SK-N-SH (cell line): ENCODE results near the gene MAP3K13.

ENCODE experiments used
- EP300 ChIP-seq, 2 experiments: IDR thresholded peaks; 2 replicates each; pipeline versions ENCODE4 v1.4.0 to v1.6.1; 2012; ENCODE audit warnings: borderline replicate concordance in 1 of 2, low read depth in 1 of 2, low read length in 1 of 2
- GABPA ChIP-seq: IDR thresholded peaks from 2 replicates; pipeline ENCODE4 v1.4.0; 2012; ENCODE audit warnings: low read depth, mild to moderate bottlenecking
- GATA2 ChIP-seq: sonication (generic); formaldehyde crosslinking; IDR thresholded peaks from 2 replicates; pipeline ENCODE4 v1.5.0; 2020; ENCODE audit warnings: mild to moderate bottlenecking, missing genetic modification reagents
- MXI1 ChIP-seq: IDR thresholded peaks from 2 replicates; pipeline ENCODE4 v1.6.1; 2012; ENCODE audit warnings: mild to moderate bottlenecking, low read depth, low read length, improper control_type of control experiment
- NRF1 ChIP-seq: IDR thresholded peaks from 2 replicates; pipeline ENCODE4 v1.6.1; 2012; ENCODE audit warnings: low read depth, mild to moderate bottlenecking, low read length
- POLR2AphosphoS5 ChIP-seq: IDR thresholded peaks from 2 replicates; pipeline ENCODE4 v1.6.1; 2012; ENCODE audit warnings: low read depth, low read length
- REST ChIP-seq: IDR thresholded peaks from 2 replicates; pipeline ENCODE4 v1.6.1; 2012; ENCODE audit warnings: mild to moderate bottlenecking, low read depth, low read length, moderate library complexity
- RXRA ChIP-seq: IDR thresholded peaks from 2 replicates; pipeline ENCODE4 v1.4.0; 2012; ENCODE audit warnings: low read depth, mild to moderate bottlenecking, borderline replicate concordance
- USF1 ChIP-seq: IDR thresholded peaks from 2 replicates; pipeline ENCODE4 v1.4.0; 2012; ENCODE audit warnings: low read depth, borderline replicate concordance
- TF ChIP-seq, protein P1 (sequence below): fragments of 200-600 bp; sonication (generic); IDR thresholded peaks from 2 replicates; pipeline ENCODE4 v1.6.1; 2017; ENCODE audit warnings: antibody characterized with exemption, mild to moderate bottlenecking, moderate library complexity
- TF ChIP-seq, protein P2 (sequence below): IDR thresholded peaks from 2 replicates; pipeline ENCODE4 v1.4.0; 2012; ENCODE audit warnings: low read depth

DNA sequence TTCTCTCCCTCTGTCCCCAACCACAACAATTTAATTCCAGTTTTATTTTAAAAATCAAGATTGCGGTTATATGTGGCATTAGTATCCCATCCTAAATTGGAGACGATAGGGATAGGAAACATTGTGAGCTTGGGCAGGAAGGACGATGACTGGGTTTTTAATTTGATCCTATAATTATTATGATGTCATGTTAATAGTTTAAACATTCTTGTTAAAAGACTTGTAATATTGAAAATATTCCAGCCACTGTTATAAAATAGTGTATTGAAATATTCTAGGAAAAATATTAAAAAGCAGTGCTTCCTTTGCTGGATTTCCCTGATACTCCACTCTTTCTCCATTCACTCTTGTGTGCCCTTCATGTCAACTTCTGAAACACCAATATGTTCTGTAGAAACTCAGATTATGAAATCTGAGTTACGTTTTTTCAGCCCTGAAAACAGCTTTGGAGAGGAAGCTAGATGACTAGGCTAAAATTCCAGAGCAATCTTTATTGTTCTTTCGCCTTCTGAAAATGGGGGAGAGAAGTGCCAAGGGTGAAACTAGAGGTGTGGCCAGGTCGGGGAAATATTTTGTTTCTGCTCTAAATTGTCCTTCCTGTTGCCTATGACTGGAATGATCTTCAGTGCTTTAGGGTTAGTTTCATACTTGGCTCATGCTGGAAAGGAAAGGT is 46.1 kb upstream of the MAP3K13 start:
- no peak for TF ChIP-seq GATA2 (CRISPR knock-in tag)
- TF ChIP-seq, protein P1, sequence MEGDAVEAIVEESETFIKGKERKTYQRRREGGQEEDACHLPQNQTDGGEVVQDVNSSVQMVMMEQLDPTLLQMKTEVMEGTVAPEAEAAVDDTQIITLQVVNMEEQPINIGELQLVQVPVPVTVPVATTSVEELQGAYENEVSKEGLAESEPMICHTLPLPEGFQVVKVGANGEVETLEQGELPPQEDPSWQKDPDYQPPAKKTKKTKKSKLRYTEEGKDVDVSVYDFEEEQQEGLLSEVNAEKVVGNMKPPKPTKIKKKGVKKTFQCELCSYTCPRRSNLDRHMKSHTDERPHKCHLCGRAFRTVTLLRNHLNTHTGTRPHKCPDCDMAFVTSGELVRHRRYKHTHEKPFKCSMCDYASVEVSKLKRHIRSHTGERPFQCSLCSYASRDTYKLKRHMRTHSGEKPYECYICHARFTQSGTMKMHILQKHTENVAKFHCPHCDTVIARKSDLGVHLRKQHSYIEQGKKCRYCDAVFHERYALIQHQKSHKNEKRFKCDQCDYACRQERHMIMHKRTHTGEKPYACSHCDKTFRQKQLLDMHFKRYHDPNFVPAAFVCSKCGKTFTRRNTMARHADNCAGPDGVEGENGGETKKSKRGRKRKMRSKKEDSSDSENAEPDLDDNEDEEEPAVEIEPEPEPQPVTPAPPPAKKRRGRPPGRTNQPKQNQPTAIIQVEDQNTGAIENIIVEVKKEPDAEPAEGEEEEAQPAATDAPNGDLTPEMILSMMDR: no peak
- TF ChIP-seq GABPA: no peak
- TF ChIP-seq EP300 (IDR thresholded peaks at IDR 0.05; ENCODE audit: borderline replicate concordance in 1 of 2, low read depth in 1 of 2, low read length in 1 of 2): no peak
- no peak for TF ChIP-seq REST
- no peak for TF ChIP-seq USF1
- TF ChIP-seq MXI1: no peak
- no peak for TF ChIP-seq NRF1
- no peak for TF ChIP-seq POLR2AphosphoS5
- TF ChIP-seq RXRA: no peak
- TF ChIP-seq, protein P2, sequence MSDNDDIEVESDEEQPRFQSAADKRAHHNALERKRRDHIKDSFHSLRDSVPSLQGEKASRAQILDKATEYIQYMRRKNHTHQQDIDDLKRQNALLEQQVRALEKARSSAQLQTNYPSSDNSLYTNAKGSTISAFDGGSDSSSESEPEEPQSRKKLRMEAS: no peak
